ENCODE results near the gene GPR146.
"Not testable (repeated sequence)": the region's sequence is repeated elsewhere in the genome, so short reads cannot be mapped to it uniquely, and the experiment has no call there.

The GPR146 gene

GRCh38 chr7:1044189-1045068 is at the start of gene GPR146:
TSS of gene GPR146 (plus strand) at chr7:1044546. CDS start at chr7:1057516, 12,970 bp downstream.
- peak; percentile 89 for DNase-seq

- no peak for DNase-seq
Measured at GRCh38 chr7:994592-995308, 49.6 kb upstream of the GPR146 start.

- DNase-seq = no peak
Measured at GRCh38 chr7:995571-995970, 48.8 kb upstream of the GPR146 start.

GRCh38 chr7:996079-996872 is 48.1 kb upstream of the GPR146 start:
- DNase-seq = no peak

GRCh38 chr7:997404-998395 is 46.6 kb upstream of the GPR146 start:
- no peak for DNase-seq

- no peak for DNase-seq
Measured at GRCh38 chr7:999149-999879, 45.0 kb upstream of the GPR146 start.

- DNase-seq = no peak
Measured at GRCh38 chr7:999941-1000935, 44.1 kb upstream of the GPR146 start.

GRCh38 chr7:1001069-1001770 is 43.1 kb upstream of the GPR146 start:
- not testable (repeated sequence) for DNase-seq

GRCh38 chr7:1002026-1002425 is 42.3 kb upstream of the GPR146 start:
- DNase-seq = not testable (repeated sequence)

- not testable (repeated sequence) for DNase-seq
Measured at GRCh38 chr7:1002445-1002844, 41.9 kb upstream of the GPR146 start.

GRCh38 chr7:1004018-1004852 is 40.1 kb upstream of the GPR146 start:
- no peak for DNase-seq

GRCh38 chr7:1005303-1005702 is 39.0 kb upstream of the GPR146 start:
- no peak for DNase-seq

GRCh38 chr7:1007901-1008300 is 36.4 kb upstream of the GPR146 start:
- no peak for DNase-seq

GRCh38 chr7:1008733-1009363 is 35.5 kb upstream of the GPR146 start:
- DNase-seq = no peak

GRCh38 chr7:1009747-1010146 is 34.6 kb upstream of the GPR146 start:
- DNase-seq = no peak

GRCh38 chr7:1010226-1010625 is 34.1 kb upstream of the GPR146 start:
- DNase-seq = no peak

- no peak for DNase-seq
Measured at GRCh38 chr7:1011297-1012003, 32.9 kb upstream of the GPR146 start.
